ENCODE measurements around the gene IBA57.
"Not testable (repeated sequence)": the region's sequence is repeated elsewhere in the genome, so short reads cannot be mapped to it uniquely, and the experiment has no call there.

IBA57 gene

DNA sequence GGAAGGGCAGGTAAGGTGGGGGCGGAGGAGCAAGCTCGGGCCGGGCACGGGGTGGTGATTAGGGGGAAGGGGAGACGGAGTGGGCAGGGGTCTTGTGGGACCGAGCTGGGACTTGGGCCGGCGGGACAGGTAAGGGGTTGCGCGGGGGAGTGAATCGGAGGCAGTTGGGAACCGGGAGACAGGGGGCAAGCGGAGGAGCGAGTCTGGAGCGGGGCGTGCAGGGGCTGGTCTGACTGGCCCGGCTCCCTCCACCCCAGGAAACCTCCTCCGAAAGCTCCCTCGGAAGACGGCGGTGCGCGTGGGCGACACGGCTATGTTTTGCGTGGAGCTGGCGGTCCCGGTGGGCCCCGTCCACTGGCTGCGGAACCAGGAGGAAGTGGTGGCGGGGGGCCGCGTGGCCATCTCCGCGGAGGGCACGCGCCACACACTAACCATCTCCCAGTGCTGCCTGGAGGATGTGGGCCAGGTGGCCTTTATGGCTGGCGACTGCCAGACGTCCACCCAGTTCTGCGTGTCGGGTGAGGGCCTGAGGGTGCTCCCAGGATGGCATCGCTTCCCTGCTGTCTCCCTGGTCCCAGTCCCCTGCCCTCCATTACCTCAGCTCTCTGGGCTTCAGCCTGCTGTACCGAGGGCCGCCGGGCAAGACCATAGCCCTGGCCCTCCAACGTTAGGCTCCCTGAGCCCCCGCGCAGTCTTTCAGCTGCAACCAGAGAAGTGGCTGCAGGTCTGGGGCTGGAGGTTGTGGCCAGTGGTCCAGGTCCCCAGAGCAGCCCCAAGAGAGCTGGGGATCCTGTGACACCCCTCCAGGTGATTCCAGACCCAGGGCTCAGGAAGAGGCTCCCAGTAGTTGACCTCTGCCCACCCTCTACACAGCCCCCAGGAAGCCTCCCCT lies 48.6 kb downstream of the IBA57 start:
- DNase-seq: no peak

- no peak for DNase-seq
Observed at GRCh38 chr1:228214921-228215662, 49.5 kb downstream of the IBA57 start.

GRCh38 chr1:228215663-228216116 lies 50.1 kb downstream of the IBA57 start:
- no peak for DNase-seq

GRCh38 chr1:228216371-228217320 lies 51.0 kb downstream of the IBA57 start:
- peak; percentile 49 for DNase-seq

DNA sequence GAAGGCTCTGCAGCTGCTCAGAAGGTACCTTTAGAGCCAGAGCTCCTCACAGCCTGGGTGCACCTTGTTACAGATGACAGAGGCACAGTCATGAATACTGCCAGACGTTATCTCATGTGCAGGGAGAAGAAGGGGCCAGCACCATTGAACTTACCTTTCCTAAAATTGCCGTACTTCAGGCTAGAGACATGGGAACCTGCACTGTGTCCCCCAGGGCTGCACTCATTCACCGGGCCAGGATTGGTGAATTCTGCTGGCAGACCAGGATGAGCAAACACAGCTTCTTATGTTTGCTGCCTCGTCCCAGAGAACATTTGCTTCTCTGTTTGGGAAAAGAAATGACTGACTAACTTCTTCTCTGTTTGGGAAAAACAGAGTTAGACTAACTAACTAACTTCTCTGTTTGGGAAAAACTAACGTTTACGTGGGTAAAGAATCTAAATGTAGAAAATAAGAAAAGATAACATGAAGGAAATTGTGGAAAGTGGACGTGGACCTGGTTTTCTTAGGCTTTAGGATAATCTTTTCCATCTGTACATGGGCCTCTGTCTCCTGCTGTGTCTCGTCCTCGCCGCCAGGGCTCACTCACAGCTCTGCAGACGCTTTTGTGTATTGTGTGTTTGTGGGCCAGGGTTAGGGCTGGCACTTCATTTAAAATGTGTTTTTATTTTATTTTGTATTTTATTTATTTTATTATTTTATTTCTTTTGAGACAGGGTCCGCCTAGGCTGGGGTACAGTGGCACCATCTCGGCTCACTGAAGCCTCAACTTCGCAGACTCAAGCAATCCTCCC lies 52.1 kb downstream of the IBA57 start:
- DNase-seq: no peak

DNA sequence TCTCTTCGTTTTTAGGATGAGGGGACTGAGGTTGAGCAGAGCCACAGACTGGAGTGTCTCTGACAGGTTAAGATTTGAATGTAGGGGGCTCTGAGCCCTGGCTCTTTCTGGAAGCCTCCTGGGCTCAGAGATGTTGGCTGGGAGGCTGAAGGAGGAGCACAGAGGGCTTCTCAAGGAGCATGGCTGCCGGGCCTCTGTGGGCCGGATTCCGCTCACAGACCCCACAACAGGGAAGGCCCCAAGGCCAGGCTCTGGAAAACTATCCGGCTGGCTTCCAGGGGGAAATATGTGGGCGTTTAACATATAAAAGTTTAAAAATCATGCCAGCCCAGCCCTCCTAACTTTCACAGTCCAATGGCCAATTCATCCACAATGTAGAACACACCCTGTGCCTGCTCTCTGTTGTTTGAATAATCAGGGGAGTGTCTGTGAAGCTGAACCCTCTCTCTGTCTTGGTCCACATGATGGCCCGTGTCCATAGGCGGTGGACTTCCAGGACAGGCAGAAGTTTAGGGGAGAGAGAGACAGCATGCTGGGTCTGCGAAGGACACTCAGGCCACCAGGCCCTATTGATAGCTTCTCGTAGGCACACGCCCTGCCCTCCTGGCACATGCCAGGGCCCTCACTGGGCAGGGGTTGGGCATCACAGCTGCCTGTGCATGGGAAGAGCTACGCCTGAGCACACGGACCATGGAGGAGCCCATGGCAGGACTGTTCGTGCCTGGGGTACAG lies 53.1 kb downstream of the IBA57 start:
- DNase-seq: no peak

GRCh38 chr1:228219245-228219961 lies 53.8 kb downstream of the IBA57 start:
- DNase-seq: no peak

- DNase-seq: no peak
Observed at GRCh38 chr1:228219962-228220780, 54.6 kb downstream of the IBA57 start.

DNA sequence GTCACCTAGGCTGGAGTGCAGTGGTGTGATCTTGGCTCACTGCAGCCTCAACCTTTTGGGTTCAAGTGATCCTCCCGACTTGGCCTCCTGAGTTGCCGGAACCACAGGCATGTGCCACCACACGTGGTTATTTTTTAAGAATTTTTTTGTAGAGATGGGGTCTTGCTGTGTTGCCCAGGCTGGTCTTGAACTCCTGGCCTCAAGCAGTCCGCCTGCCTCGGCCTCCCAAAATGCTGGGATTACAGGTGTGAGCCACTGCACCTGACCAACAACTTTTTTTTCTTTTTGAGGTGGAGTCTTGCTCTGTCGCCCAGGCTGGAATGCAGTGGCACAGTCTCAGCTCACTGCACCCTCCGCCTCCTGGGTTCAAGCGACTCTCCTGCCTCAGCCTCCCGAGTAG lies 55.5 kb downstream of the IBA57 start:
- not testable (repeated sequence) for DNase-seq

DNA sequence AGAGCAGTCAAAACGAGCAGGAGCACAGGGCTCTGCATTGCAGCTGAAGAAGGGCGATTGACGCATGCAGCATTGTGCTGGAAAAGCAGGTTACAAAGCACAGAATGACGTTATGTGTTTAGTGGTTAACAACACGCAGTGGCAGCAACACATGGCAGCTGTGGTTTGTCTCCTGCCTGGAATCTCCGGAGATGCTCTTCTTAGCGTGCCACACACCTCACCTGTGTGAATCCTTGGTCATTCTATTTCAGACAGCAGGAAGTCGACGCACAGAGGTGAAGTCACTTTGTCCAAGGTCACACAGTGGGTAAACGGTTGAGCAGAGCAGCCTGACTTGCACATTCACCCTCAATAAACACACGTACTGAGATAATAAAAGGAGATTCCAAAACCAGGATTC lies 56.9 kb downstream of the IBA57 start:
- DNase-seq: no peak

DNA sequence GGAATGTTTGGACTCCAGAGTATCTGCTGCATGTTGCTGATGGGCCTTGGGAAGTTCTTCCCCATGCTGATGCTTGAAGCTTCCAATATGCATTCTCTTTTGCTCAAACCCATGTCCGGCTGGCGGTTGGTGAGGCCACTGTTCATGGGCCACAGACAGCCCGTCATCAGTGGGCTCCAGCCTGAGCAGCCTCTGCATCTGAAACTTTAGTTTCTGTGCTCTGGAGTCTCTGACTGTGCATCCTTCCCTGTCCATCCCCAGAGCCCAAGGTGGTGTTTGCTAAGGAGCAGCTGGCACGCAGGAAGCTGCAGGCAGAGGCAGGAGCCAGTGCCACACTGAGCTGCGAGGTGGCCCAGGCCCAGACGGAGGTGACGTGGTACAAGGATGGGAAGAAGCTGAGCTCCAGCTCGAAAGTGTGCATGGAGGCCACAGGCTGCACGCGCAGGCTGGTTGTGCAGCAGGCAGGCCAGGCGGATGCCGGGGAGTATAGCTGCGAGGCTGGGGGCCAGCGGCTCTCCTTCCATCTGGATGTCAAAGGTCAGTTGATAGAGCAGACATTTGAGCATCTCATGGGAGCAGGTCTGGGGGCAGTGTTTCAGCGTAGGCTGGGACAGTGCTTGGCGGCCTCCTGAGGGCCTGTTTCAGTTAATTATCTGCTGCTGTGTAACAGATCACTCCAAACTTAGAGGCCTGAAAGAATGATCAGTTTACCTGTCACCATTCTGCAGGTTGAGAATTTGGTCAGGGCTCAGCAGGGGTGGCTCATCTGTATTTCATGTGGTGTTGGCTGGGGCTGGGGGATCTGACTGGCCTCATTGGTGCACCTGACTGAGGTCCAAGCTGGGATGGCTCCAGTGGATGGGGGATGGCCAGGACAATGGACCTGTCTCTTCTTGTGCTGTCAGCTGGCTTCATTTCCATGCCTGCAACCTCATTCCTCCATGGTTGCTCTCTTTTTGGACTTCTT lies 58.9 kb downstream of the IBA57 start:
- DNase-seq: no peak

DNA sequence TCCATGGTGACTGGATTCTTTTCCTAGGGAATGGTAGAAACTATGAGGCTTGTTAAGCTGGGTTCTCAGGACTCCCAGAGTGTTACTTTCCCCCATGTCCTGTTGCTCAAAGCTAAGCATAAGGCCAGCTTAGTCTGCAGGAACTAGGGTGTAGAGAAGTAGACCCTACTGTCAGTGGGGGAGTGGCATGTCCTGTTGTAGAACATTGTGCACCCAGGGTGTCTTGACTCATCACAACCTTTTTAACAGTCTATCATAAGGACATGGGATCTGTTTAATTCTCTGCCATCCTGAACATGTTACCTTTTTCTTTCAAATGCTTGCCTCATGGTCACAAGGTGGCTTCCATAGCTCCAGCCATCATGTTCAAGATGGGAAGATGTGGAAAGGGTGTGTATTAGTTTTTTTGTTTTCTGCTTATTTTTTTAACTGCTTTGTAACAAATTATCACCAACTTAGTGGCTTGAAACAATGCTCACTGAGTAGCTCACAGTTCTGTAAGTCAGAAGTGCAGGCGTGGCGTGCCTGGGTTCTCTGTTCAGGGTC lies 59.6 kb downstream of the IBA57 start:
- DNase-seq: no peak

DNA sequence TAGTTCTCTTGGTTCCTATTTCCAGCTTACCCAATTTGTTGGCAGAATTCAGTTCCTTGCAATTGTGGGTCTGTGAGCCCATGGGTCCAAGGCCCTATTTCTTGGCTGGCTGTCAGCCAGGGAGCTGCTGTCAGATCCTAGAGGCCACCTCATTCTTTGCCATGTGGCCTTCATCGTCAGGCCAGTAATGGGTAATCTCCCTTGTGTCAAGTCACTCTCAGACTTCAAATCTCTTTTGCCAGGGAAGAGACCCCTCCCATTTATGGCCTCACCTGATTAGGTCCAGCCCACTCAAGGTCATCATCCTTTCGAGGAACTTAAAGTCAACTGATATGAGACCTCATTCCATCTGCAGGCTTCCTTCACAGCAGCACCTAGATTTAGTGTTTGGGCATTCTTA lies 60.1 kb downstream of the IBA57 start:
- no peak for DNase-seq

- DNase-seq: no peak
Observed at GRCh38 chr1:228226141-228226874, 60.7 kb downstream of the IBA57 start.

DNA sequence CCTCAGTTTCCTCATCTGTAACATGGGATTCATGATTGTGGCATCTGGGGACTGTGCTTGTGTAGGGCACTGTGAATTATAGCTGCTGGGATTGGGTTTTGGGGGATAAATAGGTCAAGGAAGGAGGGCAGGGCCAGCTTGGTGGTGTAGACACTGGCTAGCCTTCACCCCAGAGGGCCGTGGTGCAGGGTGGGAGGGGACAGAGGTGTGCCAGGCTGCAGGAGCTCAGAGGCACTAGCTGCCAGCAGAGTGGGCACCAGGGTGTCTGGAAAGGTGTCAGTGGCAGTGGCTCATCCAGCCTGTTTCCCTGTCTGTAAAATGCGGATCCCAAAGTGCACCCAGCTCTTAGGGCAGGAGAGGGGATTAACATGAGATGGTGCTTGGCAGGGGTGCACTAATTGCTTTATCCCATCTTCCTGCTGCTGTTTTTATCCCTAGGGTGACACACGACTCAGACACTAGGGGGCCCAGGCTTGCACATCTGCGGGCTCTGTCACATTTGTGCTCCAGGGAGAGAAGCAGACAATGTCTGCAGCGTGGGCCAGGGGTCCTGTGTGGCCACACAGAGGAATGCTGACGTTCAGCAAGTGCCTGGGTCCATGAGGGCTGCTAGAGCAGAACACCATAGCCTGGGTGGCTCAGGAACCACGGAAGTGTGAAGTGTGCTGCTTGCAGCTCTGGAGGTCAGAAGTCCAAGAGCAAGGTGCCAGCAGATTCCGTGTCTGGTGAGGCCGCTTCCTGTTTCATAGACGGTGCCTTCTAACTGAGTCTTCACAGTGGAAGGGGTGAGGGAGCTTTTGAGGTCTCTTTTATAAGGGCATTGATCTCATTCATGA lies 61.6 kb downstream of the IBA57 start:
- DNase-seq: no peak

GRCh38 chr1:228228147-228228546 lies 62.5 kb downstream of the IBA57 start:
- not testable (repeated sequence) for DNase-seq
